DMS153 treated with DMSO at 0.1 percent for 48 hours (cell line): ENCODE data around the gene BOLA2B.

ENCODE experiments used
- DNase-seq: peaks from one replicate; lab custom pipeline; 2025; ENCODE audit not compliant: unreplicated experiment; lab: John Stamatoyannopoulos, UW

Gene BOLA2B

DNA sequence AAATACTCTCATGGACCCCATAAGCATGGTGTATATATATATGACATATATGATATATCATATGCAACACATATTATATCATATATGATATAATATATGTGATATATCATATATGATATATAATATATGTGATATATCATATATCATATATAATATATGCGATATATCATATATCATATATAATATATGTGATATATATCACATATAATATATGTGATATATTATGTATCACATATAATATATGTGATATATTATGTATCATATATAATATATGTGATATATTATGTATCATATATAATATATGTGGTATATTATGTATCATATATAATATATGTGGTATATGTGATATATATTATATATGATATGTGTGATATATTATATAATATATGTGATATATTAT is 48.5 kb downstream of the BOLA2B start:
- DNase-seq = no peak

DNA sequence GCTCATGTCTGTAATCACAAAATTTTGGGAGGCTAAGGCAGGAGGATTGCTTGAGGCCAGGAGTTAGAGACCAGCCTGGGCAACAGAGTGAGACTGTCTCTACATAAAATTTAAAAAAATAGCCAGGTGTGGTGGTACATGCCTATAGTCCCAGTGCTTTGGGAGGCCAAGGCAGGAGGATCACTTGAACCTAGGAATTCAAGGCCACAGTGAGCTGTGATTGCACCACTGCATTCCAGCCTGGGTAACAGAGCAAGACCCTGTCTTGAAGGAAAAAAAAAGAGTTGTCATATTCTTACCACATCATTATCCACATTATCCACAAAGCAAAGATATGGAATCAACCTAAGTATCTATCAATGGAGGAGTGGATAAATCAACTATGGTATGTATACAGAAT is 49.4 kb downstream of the BOLA2B start:
- no peak for DNase-seq

DNA sequence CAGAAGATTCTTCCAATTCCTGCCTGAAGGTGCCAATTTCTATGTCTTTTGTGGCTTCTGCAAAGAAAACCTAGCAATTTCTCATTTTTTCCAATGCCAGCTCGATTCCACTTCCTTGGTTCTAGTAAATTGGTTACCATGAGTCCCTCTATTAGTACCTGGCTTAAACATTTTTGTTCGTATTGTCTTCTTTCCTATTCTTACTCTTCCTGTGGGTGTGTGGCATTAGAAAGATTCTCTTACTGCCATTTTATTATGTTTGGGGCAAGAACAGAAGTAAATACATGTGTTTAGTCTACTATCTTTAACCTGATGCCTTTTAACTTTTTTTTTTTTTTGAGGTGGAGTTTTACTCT is 50.1 kb downstream of the BOLA2B start:
- no peak for DNase-seq
